ENCODE results near the gene NUDT21. TPM values are rescaled to one million over a fixed set of nuclear protein-coding genes. Genes with fewer than 3 reads are reported as not detected.

The NUDT21 gene
- total and polyA plus RNA-seq, 2 of the 4 experiments (the other 2 are of a cell fraction) = 52.4 to 166 TPM

DNA sequence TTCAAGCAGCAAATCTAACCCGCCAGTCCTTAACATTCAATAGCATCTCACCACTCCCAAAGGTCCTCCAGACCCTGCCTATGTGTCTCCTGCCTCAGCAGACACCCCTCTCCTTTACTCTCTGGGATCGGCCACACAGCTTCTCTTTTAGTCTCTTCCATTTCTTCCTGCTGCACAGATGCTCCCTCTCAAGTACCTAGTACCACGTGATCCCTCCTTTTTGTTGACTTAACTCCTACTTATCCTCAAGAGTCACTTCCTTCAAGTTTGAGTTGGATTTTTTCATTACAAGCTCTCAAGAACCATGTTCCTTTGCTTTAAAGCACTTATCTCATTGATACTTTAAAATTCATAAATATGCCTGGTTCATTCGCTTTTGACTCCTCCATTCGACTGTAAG lies 50.7 kb downstream of the NUDT21 start:
- POLR2A ChIA-PET (ENCODE audit: unreplicated experiment) = no interaction called here
- no peak for ATAC-seq (ENCODE audit: low read depth)
- Histone ChIP-seq H2AK9ac (replicated peaks; ENCODE audit: low read depth, low read length, poor library complexity) (no peak overlapping the region), H2BK20ac (ENCODE audit: low read depth, low read length) (no peak overlapping the region), H4K5ac (ENCODE audit: low read depth, low read length) (no peak overlapping the region), H2BK120ac (ENCODE audit: low read depth, low read length) (no peak overlapping the region), H3K14ac (replicated peaks; ENCODE audit: low read depth, low read length) (no peak overlapping the region), H2BK15ac (ENCODE audit: low read depth, low read length) (no peak overlapping the region), H2AFZ (replicated peaks; ENCODE audit: low read length, poor library complexity) (no peak overlapping the region), H3K27me3 (ENCODE audit: control insufficient read depth, insufficient read depth, low read length) (no peaks in the 10 kb centered on the region), H3K56ac (ENCODE audit: extremely low read depth, insufficient read depth, low read length) (no peak overlapping the region), H3K9me3 (ENCODE audit: control insufficient read depth, insufficient read depth, low read length) (no peaks in the 10 kb centered on the region), H3K4ac (ENCODE audit: low read depth, low read length) (no peak overlapping the region), H4K8ac (ENCODE audit: low read depth in 2 of 2, low read length in 2 of 2) (no peak overlapping the region), H3K9me1 (ENCODE audit: insufficient read depth, low read length) (peaks cover 3% of the 10 kb centered on the region), H3K36me3 (ENCODE audit: control insufficient read depth, insufficient read depth, low read length) (peaks cover 30% of the 10 kb centered on the region), H3K79me1 (ENCODE audit: low read depth in 1 of 2, low read length in 2 of 2) (peaks cover 21 to 22% of the 10 kb centered on the region in 2 experiments), H4K91ac (ENCODE audit: insufficient read depth, low read depth, low read length) (no peak overlapping the region), H3K27ac (ENCODE audit: insufficient read depth, low read length) (no peak overlapping the region), H4K20me1 (ENCODE audit: insufficient read depth, low read length) (no peaks in the 10 kb centered on the region), H3K4me2 (ENCODE audit: low read depth, low read length) (no peak overlapping the region), H3K4me1 (ENCODE audit: control insufficient read depth, insufficient read depth, low read length) (no peaks in the 10 kb centered on the region), H3K23ac (ENCODE audit: low read depth, low read length) (no peak overlapping the region), H3K9ac (ENCODE audit: low read depth, low read length) (no peak overlapping the region), H2BK5ac (ENCODE audit: low read depth, low read length, poor library complexity, severe bottlenecking) (no peak overlapping the region), H3K4me3 (ENCODE audit: insufficient read depth, low read depth, low read length) (no peak overlapping the region), H3K18ac (ENCODE audit: low read depth, low read length) (no peak overlapping the region), H2AK5ac (ENCODE audit: low read depth, low read length) (no peak overlapping the region)
- BruUV-seq (replicated peaks) = no TSS peak
- intact Hi-C loops (cut with micrococcal nuclease) = no loop called here
- WGBS, 2 experiments (ENCODE audit: extremely low coverage in 2 of 2, insufficient read length in 1 of 2) = 89% methylated on average over 3 of the region's 5 CpGs; no CpG with 5 or more reads in 1 of the 2 experiments
- TF ChIP-seq POLR2A (IDR thresholded peaks at IDR 0.05; ENCODE audit: low read depth, low read length) (no peak), NFE2L2 (IDR thresholded peaks at IDR 0.05; ENCODE audit: low read depth, low read length) (no peak), BHLHE40 (IDR thresholded peaks at IDR 0.05; ENCODE audit: low read depth, low read length) (no peak), MXI1 (IDR thresholded peaks at IDR 0.05; ENCODE audit: borderline replicate concordance, low read depth, low read length) (no peak), RCOR1 (IDR thresholded peaks at IDR 0.05; ENCODE audit: insufficient replicate concordance, low read length) (no peak), RFX5 (IDR thresholded peaks at IDR 0.05; ENCODE audit: low read depth, low read length) (no peak), FOS (IDR thresholded peaks at IDR 0.05; ENCODE audit: low read depth, low read length) (no peak), SMC3 (IDR thresholded peaks at IDR 0.05; ENCODE audit: low read depth, low read length) (no peak), CEBPB (IDR thresholded peaks at IDR 0.05; ENCODE audit: low read depth, low read length) (no peak), CHD1 (IDR thresholded peaks at IDR 0.05; ENCODE audit: low read depth, low read length) (no peak), MAZ (IDR thresholded peaks at IDR 0.05; ENCODE audit: borderline replicate concordance, low read depth, low read length) (no peak), RAD21 (IDR thresholded peaks at IDR 0.05; ENCODE audit: low read length) (no peak), MAFK (IDR thresholded peaks at IDR 0.05; ENCODE audit: low read depth, low read length) (no peak)
- TF ChIP-seq, protein P1, sequence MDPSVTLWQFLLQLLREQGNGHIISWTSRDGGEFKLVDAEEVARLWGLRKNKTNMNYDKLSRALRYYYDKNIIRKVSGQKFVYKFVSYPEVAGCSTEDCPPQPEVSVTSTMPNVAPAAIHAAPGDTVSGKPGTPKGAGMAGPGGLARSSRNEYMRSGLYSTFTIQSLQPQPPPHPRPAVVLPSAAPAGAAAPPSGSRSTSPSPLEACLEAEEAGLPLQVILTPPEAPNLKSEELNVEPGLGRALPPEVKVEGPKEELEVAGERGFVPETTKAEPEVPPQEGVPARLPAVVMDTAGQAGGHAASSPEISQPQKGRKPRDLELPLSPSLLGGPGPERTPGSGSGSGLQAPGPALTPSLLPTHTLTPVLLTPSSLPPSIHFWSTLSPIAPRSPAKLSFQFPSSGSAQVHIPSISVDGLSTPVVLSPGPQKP (IDR thresholded peaks at IDR 0.05; ENCODE audit: borderline replicate concordance, low read depth, low read length) = no peak
- TF ChIP-seq, protein P2, sequence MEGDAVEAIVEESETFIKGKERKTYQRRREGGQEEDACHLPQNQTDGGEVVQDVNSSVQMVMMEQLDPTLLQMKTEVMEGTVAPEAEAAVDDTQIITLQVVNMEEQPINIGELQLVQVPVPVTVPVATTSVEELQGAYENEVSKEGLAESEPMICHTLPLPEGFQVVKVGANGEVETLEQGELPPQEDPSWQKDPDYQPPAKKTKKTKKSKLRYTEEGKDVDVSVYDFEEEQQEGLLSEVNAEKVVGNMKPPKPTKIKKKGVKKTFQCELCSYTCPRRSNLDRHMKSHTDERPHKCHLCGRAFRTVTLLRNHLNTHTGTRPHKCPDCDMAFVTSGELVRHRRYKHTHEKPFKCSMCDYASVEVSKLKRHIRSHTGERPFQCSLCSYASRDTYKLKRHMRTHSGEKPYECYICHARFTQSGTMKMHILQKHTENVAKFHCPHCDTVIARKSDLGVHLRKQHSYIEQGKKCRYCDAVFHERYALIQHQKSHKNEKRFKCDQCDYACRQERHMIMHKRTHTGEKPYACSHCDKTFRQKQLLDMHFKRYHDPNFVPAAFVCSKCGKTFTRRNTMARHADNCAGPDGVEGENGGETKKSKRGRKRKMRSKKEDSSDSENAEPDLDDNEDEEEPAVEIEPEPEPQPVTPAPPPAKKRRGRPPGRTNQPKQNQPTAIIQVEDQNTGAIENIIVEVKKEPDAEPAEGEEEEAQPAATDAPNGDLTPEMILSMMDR (conservative IDR thresholded peaks at IDR 0.05; ENCODE audit: low read depth, low read length) = no peak
- TF ChIP-seq, protein P3, sequence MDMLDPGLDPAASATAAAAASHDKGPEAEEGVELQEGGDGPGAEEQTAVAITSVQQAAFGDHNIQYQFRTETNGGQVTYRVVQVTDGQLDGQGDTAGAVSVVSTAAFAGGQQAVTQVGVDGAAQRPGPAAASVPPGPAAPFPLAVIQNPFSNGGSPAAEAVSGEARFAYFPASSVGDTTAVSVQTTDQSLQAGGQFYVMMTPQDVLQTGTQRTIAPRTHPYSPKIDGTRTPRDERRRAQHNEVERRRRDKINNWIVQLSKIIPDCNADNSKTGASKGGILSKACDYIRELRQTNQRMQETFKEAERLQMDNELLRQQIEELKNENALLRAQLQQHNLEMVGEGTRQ (IDR thresholded peaks at IDR 0.05; ENCODE audit: low read depth, low read length) = no peak
- DNase-seq = no peak
- dilution Hi-C loops (cut with HindIII; ENCODE audit: low sequenced_read_pairs, unreplicated experiment) = no loop called here
- in situ Hi-C loops (cut with MboI; ENCODE audit: low sequenced_read_pairs) = no loop called here
- CTCF ChIA-PET = interaction anchor here (0.7 to 1.5 kb wide), 2 partner anchors 11 to 44 kb away, joined by 3 to 5 read pairs; no protein-coding TSS in a partner anchor

Data from IMR-90 (cell line).